GM12873 (cell line): ENCODE data around the gene C4orf50.

ENCODE experiments used
- CTCF ChIP-seq: IDR thresholded peaks from 2 replicates; pipeline ENCODE4 v1.5.1; 2012; ENCODE audit warnings: low read depth, mild to moderate bottlenecking, moderate library complexity, low read length, control low read depth; ENCODE audit not compliant: insufficient read depth; ENCODE audit errors: missing control alignments

The C4orf50 gene

GRCh38 chr4:5956285-5957021, 61.8 kb downstream of the C4orf50 start:
- no peak for TF ChIP-seq CTCF

GRCh38 chr4:5955856-5956255, 62.4 kb downstream of the C4orf50 start:
- no peak for TF ChIP-seq CTCF

GRCh38 chr4:5955201-5955821, 62.9 kb downstream of the C4orf50 start:
- TF ChIP-seq CTCF = no peak

- no peak for TF ChIP-seq CTCF
These were observed 64.0 kb downstream of the C4orf50 start for GRCh38 chr4:5954056-5954760.

- no peak for TF ChIP-seq CTCF
These were observed 65.0 kb downstream of the C4orf50 start for GRCh38 chr4:5952975-5953951.

- no peak for TF ChIP-seq CTCF
These were observed 65.8 kb downstream of the C4orf50 start for GRCh38 chr4:5952286-5952974.
